ENCODE measurements around the gene PIGL. TPM values are rescaled to one million over a fixed set of nuclear protein-coding genes. Genes with fewer than 3 reads are reported as not detected.
A peak's percentile ranks its signal among the peaks of the same experiment; 100 is the strongest.

PIGL gene
- total RNA-seq, 1 donor from 2014 or later, result 65.8 TPM

GRCh38 chr17:16352667-16353316 lies 135.8 kb downstream of the PIGL start:
- H3K4me3 ChIP-seq, result peak overlapping the region; percentile 63 to 68
- H3K4me1 ChIP-seq, result peaks cover 18% of the 10 kb centered on the region
- TF ChIP-seq POLR2AphosphoS5 (IDR thresholded peaks at IDR 0.05; ENCODE audit: insufficient read depth in 1 of 2, low read depth in 1 of 2) (no peak), POLR2A (IDR thresholded peaks at IDR 0.05) (no peak)
- TF ChIP-seq, protein P1, sequence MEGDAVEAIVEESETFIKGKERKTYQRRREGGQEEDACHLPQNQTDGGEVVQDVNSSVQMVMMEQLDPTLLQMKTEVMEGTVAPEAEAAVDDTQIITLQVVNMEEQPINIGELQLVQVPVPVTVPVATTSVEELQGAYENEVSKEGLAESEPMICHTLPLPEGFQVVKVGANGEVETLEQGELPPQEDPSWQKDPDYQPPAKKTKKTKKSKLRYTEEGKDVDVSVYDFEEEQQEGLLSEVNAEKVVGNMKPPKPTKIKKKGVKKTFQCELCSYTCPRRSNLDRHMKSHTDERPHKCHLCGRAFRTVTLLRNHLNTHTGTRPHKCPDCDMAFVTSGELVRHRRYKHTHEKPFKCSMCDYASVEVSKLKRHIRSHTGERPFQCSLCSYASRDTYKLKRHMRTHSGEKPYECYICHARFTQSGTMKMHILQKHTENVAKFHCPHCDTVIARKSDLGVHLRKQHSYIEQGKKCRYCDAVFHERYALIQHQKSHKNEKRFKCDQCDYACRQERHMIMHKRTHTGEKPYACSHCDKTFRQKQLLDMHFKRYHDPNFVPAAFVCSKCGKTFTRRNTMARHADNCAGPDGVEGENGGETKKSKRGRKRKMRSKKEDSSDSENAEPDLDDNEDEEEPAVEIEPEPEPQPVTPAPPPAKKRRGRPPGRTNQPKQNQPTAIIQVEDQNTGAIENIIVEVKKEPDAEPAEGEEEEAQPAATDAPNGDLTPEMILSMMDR (IDR thresholded peaks at IDR 0.05), result no peak
- H3K27ac ChIP-seq, result peak overlapping the region; percentile 66
- H3K36me3 ChIP-seq, result peaks cover 0 to 5% of the 10 kb centered on the region in 2 donors
- H3K27me3 ChIP-seq, result no peaks in the 10 kb centered on the region
- intact Hi-C loops (cut with DNase I), result loop anchor here (5.0 kb wide), 1 partner anchor 65 kb away; no protein-coding TSS in a partner anchor
- H3K9me3 ChIP-seq, result no peaks in the 10 kb centered on the region
- no peak for DNase-seq (ENCODE audit: extremely low spot score in 2 of 2)

- Histone ChIP-seq H3K36me3 (peaks cover 0 to 5% of the 10 kb centered on the region in 2 donors), H3K4me1 (peaks cover 18% of the 10 kb centered on the region), H3K9me3 (no peaks in the 10 kb centered on the region), H3K27me3 (no peaks in the 10 kb centered on the region), H3K4me3 (peak within 1 kb of the TSS; percentile 63 to 68), H3K27ac (peak within 1 kb of the TSS; percentile 66)
- TF ChIP-seq POLR2AphosphoS5 (IDR thresholded peaks at IDR 0.05; ENCODE audit: insufficient read depth in 1 of 2, low read depth in 1 of 2) (no peak), POLR2A (IDR thresholded peaks at IDR 0.05) (peak in 1 of 2 donors; percentile 2)
- no peak for DNase-seq (ENCODE audit: extremely low spot score in 2 of 2)
- intact Hi-C loops (cut with DNase I), result loop anchor here (5.0 kb wide), 1 partner anchor 66 kb away; no protein-coding TSS in a partner anchor
Observed at GRCh38 chr17:16353317-16354174, 136.5 kb downstream of the PIGL start, which contains the start of gene CENPV. TSS of gene CENPV (minus strand) at chr17:16353469. CDS start at chr17:16353436, 33 bp downstream.

DNA sequence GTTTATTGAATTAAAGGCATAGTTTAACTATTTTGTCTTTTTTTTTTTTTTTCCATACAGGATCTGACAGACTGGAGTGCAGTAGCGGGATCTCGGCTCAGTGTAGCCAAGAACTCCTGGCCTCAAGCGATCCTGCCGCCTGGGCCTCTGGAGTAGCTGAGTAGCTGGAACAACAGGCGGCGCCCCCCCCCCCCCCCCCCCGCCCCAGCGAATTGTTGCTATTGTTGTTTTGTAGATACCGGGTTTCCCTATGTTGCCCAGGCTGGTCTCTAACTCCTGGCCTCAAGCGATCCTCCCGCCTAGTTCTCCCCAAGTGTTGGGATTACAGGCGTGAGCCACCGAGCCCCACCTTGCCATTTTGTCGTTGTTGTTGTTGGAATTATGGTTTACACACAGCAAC lies 137.6 kb downstream of the PIGL start:
- intact Hi-C loops (cut with DNase I), result loop anchor here (5.0 kb wide), 1 partner anchor 67 kb away; no protein-coding TSS in a partner anchor

GRCh38 chr17:16358394-16358793 lies 141.4 kb downstream of the PIGL start:
- Histone ChIP-seq H3K4me1 (no peaks in the 10 kb centered on the region), H3K27ac (no peak overlapping the region), H3K4me3 (no peak overlapping the region), H3K9me3 (no peaks in the 10 kb centered on the region), H3K36me3 (no peaks in the 10 kb centered on the region), H3K27me3 (no peaks in the 10 kb centered on the region)
- intact Hi-C loops (cut with DNase I), result no loop called here
- DNase-seq (ENCODE audit: extremely low spot score in 2 of 2), result no peak
- no peak for TF ChIP-seq POLR2AphosphoS5 (IDR thresholded peaks at IDR 0.05; ENCODE audit: insufficient read depth in 1 of 2, low read depth in 1 of 2)

More for the DNA sequence above, 137.6 kb downstream of the PIGL start:
- no peak for TF ChIP-seq POLR2AphosphoS5 (IDR thresholded peaks at IDR 0.05; ENCODE audit: insufficient read depth in 1 of 2, low read depth in 1 of 2)
- TF ChIP-seq, protein P1 (IDR thresholded peaks at IDR 0.05), result no peak
- TF ChIP-seq POLR2A (IDR thresholded peaks at IDR 0.05), result no peak
- Histone ChIP-seq H3K27me3 (no peaks in the 10 kb centered on the region), H3K4me3 (no peak overlapping the region), H3K4me1 (peaks cover 18% of the 10 kb centered on the region), H3K36me3 (no peaks in the 10 kb centered on the region), H3K9me3 (no peaks in the 10 kb centered on the region), H3K27ac (no peak overlapping the region)
- no peak for DNase-seq (ENCODE audit: extremely low spot score in 2 of 2)

GRCh38 chr17:16361874-16362273 lies 144.9 kb downstream of the PIGL start:
- Histone ChIP-seq H3K4me3 (no peak overlapping the region), H3K9me3 (no peaks in the 10 kb centered on the region), H3K4me1 (peaks cover 6% of the 10 kb centered on the region), H3K27me3 (no peaks in the 10 kb centered on the region), H3K27ac (no peak overlapping the region), H3K36me3 (no peaks in the 10 kb centered on the region)
- no peak for DNase-seq (ENCODE audit: extremely low spot score in 2 of 2)
- intact Hi-C loops (cut with DNase I), result no loop called here
- TF ChIP-seq POLR2AphosphoS5 (IDR thresholded peaks at IDR 0.05; ENCODE audit: insufficient read depth in 1 of 2, low read depth in 1 of 2) (no peak), POLR2A (IDR thresholded peaks at IDR 0.05) (no peak)
- TF ChIP-seq, protein P1 (IDR thresholded peaks at IDR 0.05), result no peak
